Hypothalamus (tissue), 51 donors: ENCODE measurements around the gene APLF.
"Not testable (repeated sequence)": the region's sequence is repeated elsewhere in the genome, so short reads cannot be mapped to it uniquely, and the experiment has no call there.

Experiments
- DNase-seq, 51 donors: peaks; one replicate each; lab custom pipeline; 2025; lab: John Stamatoyannopoulos, UW

Gene APLF

GRCh38 chr2:68472796-68473414 lies 5.5 kb downstream of the APLF start:
- no peak for DNase-seq

GRCh38 chr2:68475110-68475509 lies 7.7 kb downstream of the APLF start:
- DNase-seq, result no peak

- no peak for DNase-seq
These were observed 8.2 kb downstream of the APLF start for GRCh38 chr2:68475576-68475975.

GRCh38 chr2:68476454-68476853 lies 9.1 kb downstream of the APLF start:
- DNase-seq, result no peak

DNA sequence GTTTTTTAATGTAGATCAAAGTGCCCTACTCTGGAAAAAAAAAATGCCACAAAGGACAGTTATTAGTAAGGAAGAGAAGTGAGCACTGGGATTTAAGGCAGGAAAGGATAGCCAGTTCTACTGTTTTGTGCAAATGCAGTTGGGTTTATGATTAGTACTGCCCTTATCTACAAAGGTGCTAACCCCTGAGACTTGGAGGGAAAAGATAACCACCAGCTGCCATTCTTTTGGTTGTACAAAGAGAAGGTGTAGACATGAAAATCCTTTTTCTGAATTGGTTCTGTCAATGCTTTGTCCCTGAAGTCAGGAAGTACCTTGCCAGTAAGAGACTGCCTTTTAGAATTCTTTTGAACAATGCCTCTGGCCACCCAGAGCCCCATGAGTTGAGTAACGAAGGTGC lies 11.3 kb downstream of the APLF start:
- DNase-seq, result no peak

DNA sequence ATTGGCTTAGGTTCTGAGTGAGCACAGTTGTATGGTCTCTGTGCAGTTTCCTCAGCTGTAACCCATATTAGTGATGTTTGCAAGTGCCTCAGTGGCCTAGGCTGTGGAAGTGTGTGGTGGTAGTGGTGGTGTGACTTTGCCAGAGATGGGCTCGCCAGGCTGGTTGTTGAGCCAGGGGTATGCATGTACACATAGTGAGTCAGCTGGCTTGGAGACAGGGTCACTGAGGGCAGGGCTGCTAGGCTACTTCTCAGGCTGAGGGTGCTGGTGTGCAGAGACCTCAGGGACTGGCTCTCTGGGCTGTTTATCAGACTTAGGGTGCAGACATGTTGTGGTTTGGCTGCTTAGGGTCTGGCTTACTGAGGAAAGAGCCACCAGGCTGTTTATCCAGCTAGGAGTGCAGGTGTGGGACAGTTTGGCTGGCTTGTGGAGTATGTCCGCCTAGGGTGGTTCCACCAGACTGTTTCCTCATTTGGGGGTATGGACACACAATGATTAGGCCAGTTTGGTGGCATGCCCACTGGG lies 15.0 kb downstream of the APLF start:
- DNase-seq, result no peak

DNA sequence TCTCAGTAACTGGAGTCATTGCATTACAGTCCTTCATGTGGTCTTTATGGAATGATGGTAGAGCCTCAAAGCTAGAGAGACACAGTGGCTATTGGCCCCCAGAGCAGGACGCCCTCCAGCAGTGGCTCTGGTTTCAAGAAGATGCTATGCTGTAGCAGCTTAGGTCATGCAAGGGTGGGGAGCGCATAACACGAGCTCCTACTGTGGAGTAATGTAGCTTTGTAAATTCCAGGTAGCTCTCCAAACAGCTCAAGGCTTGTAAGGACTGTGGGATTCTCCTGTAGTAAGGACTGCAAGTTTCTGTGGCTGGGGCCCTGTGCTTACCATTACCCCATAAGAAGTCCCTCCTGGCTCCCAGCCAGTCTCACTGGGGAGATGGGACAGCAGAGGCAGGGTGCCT lies 15.6 kb downstream of the APLF start:
- no peak for DNase-seq

GRCh38 chr2:68487773-68488355 lies 20.5 kb downstream of the APLF start:
- DNase-seq, result no peak

DNA sequence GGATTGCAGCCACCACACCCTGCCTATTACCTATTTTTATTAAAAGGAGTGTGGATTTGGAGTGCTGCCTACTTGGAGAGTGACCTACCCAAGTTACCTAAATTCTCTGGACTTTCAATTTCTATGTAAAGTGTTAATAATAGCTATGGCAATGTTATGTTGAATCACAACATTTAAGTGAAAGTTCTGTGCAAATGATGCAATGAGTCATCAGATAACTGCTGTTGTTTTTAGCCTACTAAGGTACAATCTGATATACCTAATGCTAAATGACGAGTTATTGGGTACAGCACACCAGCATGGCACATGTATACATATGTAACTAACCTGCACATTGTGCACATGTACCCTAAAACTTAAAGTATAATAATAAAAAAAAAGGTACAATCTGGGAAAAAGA lies 21.2 kb downstream of the APLF start:
- not testable (repeated sequence) for DNase-seq

DNA sequence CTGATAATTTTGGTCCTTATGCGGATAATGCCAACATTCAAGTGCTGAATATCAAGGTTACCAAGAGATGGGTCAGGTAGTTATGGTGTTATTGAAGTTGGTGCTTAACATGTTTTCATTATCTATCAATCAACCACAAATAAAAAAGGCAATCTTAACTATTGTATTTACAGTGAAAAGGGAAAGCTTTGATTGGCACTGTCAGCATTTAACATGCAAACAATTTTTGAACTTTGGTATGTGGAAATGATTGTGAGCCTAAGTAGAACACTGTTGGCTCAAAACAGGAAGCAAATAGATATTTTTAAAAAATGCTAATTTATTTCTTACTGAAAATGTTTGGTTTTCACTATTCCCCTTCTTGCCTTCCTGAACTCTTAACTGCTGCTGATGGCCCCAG lies 21.9 kb downstream of the APLF start:
- no peak for DNase-seq

- no peak for DNase-seq
These were observed 24.2 kb downstream of the APLF start for GRCh38 chr2:68491582-68491981.

DNA sequence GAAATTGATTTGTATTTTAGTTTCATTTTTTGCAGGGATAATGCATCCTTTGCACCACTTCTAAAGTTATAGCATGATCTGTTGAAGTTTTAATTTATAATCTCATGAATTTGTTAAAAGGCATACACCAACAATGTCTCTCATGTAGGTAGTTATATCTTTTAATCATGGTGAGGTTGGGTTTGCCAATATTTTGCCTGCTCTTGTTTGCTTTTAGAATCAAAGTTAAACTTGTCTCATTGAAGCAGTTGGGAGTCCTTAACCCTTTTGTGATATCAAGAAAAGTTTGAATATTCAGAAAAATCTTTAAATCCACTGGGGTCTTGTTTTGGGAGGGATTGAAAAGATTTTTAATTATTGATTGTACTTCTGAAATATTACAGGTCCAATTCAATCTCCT lies 31.7 kb downstream of the APLF start:
- no peak for DNase-seq

- DNase-seq, result no peak
These were observed 33.3 kb downstream of the APLF start for GRCh38 chr2:68500649-68501048.

GRCh38 chr2:68501768-68502167 lies 34.4 kb downstream of the APLF start:
- no peak for DNase-seq

- no peak for DNase-seq
These were observed 38.3 kb downstream of the APLF start for GRCh38 chr2:68505603-68506159.

DNA sequence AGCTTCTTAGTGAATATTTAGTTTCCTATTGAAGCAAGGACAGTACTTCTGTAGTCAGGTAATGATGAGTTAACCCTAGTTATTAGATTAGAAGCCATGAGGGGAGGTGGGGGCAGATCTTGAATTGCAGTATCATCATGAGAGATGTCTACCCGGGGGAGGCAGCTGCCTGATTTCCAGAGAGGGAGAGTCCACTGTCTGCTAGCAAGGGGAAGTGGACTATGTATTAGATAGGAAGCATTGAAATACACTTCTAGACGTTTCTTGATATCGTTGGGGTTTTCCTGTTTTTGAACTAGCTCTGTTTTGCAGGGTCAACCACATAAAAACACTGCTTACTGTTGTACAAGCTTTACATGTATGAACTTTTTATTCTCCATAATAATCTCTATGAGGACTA lies 38.8 kb downstream of the APLF start:
- DNase-seq, result no peak

- DNase-seq, result no peak
These were observed 44.9 kb downstream of the APLF start for GRCh38 chr2:68512326-68512725.

- no peak for DNase-seq
These were observed 45.6 kb downstream of the APLF start for GRCh38 chr2:68512966-68513365.

- DNase-seq, result no peak
These were observed 47.0 kb downstream of the APLF start for GRCh38 chr2:68514316-68514929.

DNA sequence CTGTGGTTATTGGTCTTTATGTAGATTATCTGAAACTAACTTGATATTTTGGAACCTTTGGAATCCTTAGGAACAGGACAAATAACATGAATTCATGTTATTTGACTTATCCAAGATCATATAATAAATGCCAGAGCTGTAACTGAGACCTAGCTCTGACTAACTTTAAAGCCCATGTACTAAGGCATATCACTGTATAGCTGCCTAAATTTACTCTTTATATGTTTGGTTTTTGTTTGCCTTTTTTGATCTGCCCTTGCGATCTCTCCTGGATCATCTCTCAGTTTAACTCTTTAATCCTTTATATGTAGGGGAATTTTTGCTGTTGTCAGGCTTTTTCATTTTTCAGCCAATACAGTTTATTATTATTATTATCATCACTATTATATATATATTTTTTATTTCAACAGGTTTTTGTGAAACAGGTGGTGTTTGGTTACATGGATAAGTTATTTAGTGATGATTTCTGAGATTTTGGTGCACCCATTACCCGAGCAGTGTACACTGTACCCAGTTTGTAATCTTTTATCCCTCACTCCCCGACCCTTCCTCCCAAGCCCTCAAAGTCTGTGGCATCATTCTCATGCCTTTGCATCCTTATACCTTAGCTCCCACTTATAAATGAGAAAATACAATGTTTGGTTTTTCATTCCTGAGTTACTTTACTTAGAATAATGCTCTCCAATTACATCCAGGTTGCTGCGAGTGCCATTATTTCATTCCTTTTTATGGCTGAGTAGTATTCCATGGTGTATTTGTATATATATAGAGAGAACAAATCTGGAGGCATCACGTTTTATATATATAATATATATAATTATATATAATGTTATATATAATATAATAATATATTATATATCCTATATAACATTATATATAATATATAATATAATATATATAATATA lies 48.9 kb downstream of the APLF start:
- DNase-seq, result no peak

GRCh38 chr2:68519236-68519635 lies 51.9 kb downstream of the APLF start:
- DNase-seq, result no peak
